ENCODE data around the gene UBTD2. TPM values are rescaled to one million over a fixed set of nuclear protein-coding genes. Genes with fewer than 3 reads are reported as not detected.
"Not testable (repeated sequence)": the region's sequence is repeated elsewhere in the genome, so short reads cannot be mapped to it uniquely, and the experiment has no call there.

The UBTD2 gene
- total RNA-seq (1 to 10 TPM; 3.2 to 7.7 (median 5.4) TPM), total RNA-seq (3.7 to 29.4 (median 17.9) reads per million in 29 experiments)
- total RNA-seq (2013): 7.0 TPM

GRCh38 chr5:172283020-172283861 lies at the start of gene UBTD2:
TSS of gene UBTD2 (minus strand) at chr5:172283764. CDS start at chr5:172283665, 99 bp downstream.
- Mint-ChIP-seq H3K36me3 (no peaks in the 10 kb centered on the region), H3K27me3 (no peaks in the 10 kb centered on the region), H3K4me3 (peak within 1 kb of the TSS; percentile 85 to 89 (median 87)), H3K4me1 (peaks cover 25 to 27% (median 26%) of the 10 kb centered on the region in 3 donors), H3K9me3 (no peaks in the 10 kb centered on the region), H3K27ac (peak within 1 kb of the TSS; percentile 61 to 64)
- ChIA-PET POLR2A (no interaction called here), CTCF (interaction anchor here (0.6 to 1.4 kb wide), 6 partner anchors 96 to 701 kb away, joined by 3 to 5 read pairs (median 3); partner anchors contain the start of gene FBXW11 (in 1 of the 2))
- Histone ChIP-seq H3K27me3 (replicated peaks in 1 of 2; ENCODE audit: control insufficient read depth in 2 of 2, extremely low read depth in 1 of 2, insufficient read depth in 2 of 2, low read length in 1 of 2) (no peaks in the 10 kb centered on the region), H3K36me3 (ENCODE audit: control insufficient read depth in 2 of 2, extremely low read depth in 1 of 2, insufficient read depth in 1 of 2, low read length in 1 of 2) (no peaks in the 10 kb centered on the region), H3K4me3 (ENCODE audit: control insufficient read depth in 1 of 2, extremely low read depth in 1 of 2, low read length in 1 of 2) (peak within 1 kb of the TSS; percentile 68 to 83), H3K9me3 (no peaks in the 10 kb centered on the region), H3K27ac (ENCODE audit: low read length) (no peak within 1 kb of the TSS), H3K4me1 (ENCODE audit: control insufficient read depth in 1 of 2, extremely low read depth in 1 of 2, insufficient read depth in 2 of 2, low read length in 2 of 2) (peaks cover 13 to 18% of the 10 kb centered on the region in 2 experiments)
- WGBS (ENCODE audit: insufficient coverage): under 1% methylated on average over 80 of the region's 87 CpGs
- ATAC-seq (replicated peaks in 1 of 4) (peak; percentile 84 to 89 (median 87)), DNase-seq (peak; percentile 15 to 81 (median 53))

DNA sequence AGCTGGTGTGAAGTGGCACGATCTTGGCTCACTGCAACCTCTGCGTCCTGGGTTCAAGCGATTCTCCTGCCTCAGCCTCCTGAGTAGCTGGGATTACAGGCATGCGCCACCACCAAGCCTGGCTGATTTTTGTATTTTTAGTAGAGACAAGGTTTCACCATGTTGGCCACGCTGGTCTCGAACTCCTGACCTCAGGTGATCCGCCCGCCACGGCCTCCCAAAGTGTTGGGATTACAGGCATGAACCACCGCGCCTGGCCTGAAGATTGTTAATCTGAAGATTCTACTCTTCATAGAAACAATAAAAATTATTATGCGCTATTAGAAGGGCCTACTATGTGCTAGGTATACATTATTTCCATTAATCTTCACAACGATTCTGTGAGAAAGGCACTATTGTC lies 43.3 kb upstream of the UBTD2 start:
- CTCF ChIA-PET: interaction anchor here in 1 of 2 donors (0.7 kb wide), 1 partner anchor 400 kb away, joined by 4 read pairs; no protein-coding TSS in a partner anchor

DNA sequence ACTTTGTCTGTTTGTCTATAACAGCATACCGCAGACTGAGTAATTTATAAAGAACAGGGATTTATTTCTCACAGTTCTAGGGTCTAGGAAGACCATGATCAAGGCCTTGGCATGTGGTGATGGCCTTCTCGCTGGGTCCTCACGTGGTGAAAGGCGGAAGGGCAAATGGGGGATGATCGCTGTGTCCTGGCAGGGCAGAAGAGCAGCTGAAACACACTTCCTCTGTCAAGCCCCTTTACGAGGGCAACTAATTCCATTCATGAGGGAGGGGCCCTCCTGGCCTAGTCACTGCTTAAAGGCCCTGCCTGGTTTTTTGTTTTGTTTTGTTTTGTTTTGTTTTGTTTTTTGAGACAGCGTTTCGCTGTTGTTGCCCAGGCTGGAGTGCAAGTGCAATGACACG lies 41.9 kb upstream of the UBTD2 start:
- DNase-seq (no peak), ATAC-seq (replicated peaks in 1 of 4) (no peak)
- H3K9me3 ChIP-seq: no peaks in the 10 kb centered on the region
- Mint-ChIP-seq H3K27ac (no peak overlapping the region), H3K4me1 (no peaks in the 10 kb centered on the region), H3K27me3 (peaks cover 0 to 1% of the 10 kb centered on the region in 2 donors), H3K9me3 (no peaks in the 10 kb centered on the region), H3K36me3 (no peaks in the 10 kb centered on the region), H3K4me3 (no peak overlapping the region)
- 93% methylated on average over 7 of the region's 9 CpGs for WGBS (ENCODE audit: insufficient coverage)
- no peak overlapping the region for H3K4me3 ChIP-seq (ENCODE audit: control insufficient read depth in 1 of 2, extremely low read depth in 1 of 2, low read length in 1 of 2)
- H3K27ac ChIP-seq (ENCODE audit: low read length): no peak overlapping the region
- H3K36me3 ChIP-seq (ENCODE audit: control insufficient read depth in 2 of 2, extremely low read depth in 1 of 2, insufficient read depth in 1 of 2, low read length in 1 of 2): no peaks in the 10 kb centered on the region
- ChIA-PET CTCF (no interaction called here), POLR2A (no interaction called here)
- no peaks in the 10 kb centered on the region for H3K27me3 ChIP-seq (replicated peaks in 1 of 2; ENCODE audit: control insufficient read depth in 2 of 2, extremely low read depth in 1 of 2, insufficient read depth in 2 of 2, low read length in 1 of 2)
- H3K4me1 ChIP-seq (ENCODE audit: control insufficient read depth in 1 of 2, extremely low read depth in 1 of 2, insufficient read depth in 2 of 2, low read length in 2 of 2): no peaks in the 10 kb centered on the region

More for the DNA sequence above, 43.3 kb upstream of the UBTD2 start:
- H3K27ac ChIP-seq (ENCODE audit: low read length); H3K36me3 ChIP-seq (ENCODE audit: control insufficient read depth in 2 of 2, extremely low read depth in 1 of 2, insufficient read depth in 1 of 2, low read length in 1 of 2); H3K9me3 Mint-ChIP-seq; H3K36me3 Mint-ChIP-seq; ATAC-seq (replicated peaks in 1 of 4); DNase-seq; H3K4me3 Mint-ChIP-seq; H3K4me1 Mint-ChIP-seq; H3K27me3 ChIP-seq (replicated peaks in 1 of 2; ENCODE audit: control insufficient read depth in 2 of 2, extremely low read depth in 1 of 2, insufficient read depth in 2 of 2, low read length in 1 of 2); H3K4me3 ChIP-seq (ENCODE audit: control insufficient read depth in 1 of 2, extremely low read depth in 1 of 2, low read length in 1 of 2); H3K4me1 ChIP-seq (ENCODE audit: control insufficient read depth in 1 of 2, extremely low read depth in 1 of 2, insufficient read depth in 2 of 2, low read length in 2 of 2); H3K9me3 ChIP-seq; H3K27me3 Mint-ChIP-seq; H3K27ac Mint-ChIP-seq: not testable (repeated sequence)
- WGBS (ENCODE audit: insufficient coverage): 95% methylated on average over 4 of the region's 13 CpGs
- POLR2A ChIA-PET: interaction anchor here in 1 of 2 donors (0.6 kb wide), 1 partner anchor 1298 kb away, joined by 3 read pairs; no protein-coding TSS in a partner anchor

- DNase-seq (no peak), ATAC-seq (replicated peaks in 1 of 4) (no peak)
- Histone ChIP-seq H3K4me3 (ENCODE audit: control insufficient read depth in 1 of 2, extremely low read depth in 1 of 2, low read length in 1 of 2) (no peak overlapping the region), H3K27ac (ENCODE audit: low read length) (no peak overlapping the region), H3K4me1 (ENCODE audit: control insufficient read depth in 1 of 2, extremely low read depth in 1 of 2, insufficient read depth in 2 of 2, low read length in 2 of 2) (no peaks in the 10 kb centered on the region), H3K36me3 (ENCODE audit: control insufficient read depth in 2 of 2, extremely low read depth in 1 of 2, insufficient read depth in 1 of 2, low read length in 1 of 2) (no peaks in the 10 kb centered on the region), H3K9me3 (no peaks in the 10 kb centered on the region), H3K27me3 (replicated peaks in 1 of 2; ENCODE audit: control insufficient read depth in 2 of 2, extremely low read depth in 1 of 2, insufficient read depth in 2 of 2, low read length in 1 of 2) (no peaks in the 10 kb centered on the region)
- no peaks in the 10 kb centered on the region for H3K9me3 Mint-ChIP-seq
- WGBS (ENCODE audit: insufficient coverage): 86% methylated on average over 1 of the region's 9 CpGs
- CTCF ChIA-PET: interaction anchor here in 1 of 2 donors (0.6 kb wide), 1 partner anchor 705 kb away, joined by 3 read pairs; no protein-coding TSS in a partner anchor
- no peak overlapping the region for H3K4me3 Mint-ChIP-seq
- POLR2A ChIA-PET: no interaction called here
- no peaks in the 10 kb centered on the region for H3K4me1 Mint-ChIP-seq
- no peak overlapping the region for H3K27ac Mint-ChIP-seq
- H3K27me3 Mint-ChIP-seq: peaks cover 0 to 1% of the 10 kb centered on the region in 2 donors
- H3K36me3 Mint-ChIP-seq: no peaks in the 10 kb centered on the region
Measured at GRCh38 chr5:172322028-172322965, 38.7 kb upstream of the UBTD2 start.

- POLR2A ChIA-PET: no interaction called here
- Histone ChIP-seq H3K36me3 (ENCODE audit: control insufficient read depth in 2 of 2, extremely low read depth in 1 of 2, insufficient read depth in 1 of 2, low read length in 1 of 2) (no peaks in the 10 kb centered on the region), H3K4me3 (ENCODE audit: control insufficient read depth in 1 of 2, extremely low read depth in 1 of 2, low read length in 1 of 2) (no peak overlapping the region), H3K4me1 (ENCODE audit: control insufficient read depth in 1 of 2, extremely low read depth in 1 of 2, insufficient read depth in 2 of 2, low read length in 2 of 2) (no peaks in the 10 kb centered on the region), H3K27me3 (replicated peaks in 1 of 2; ENCODE audit: control insufficient read depth in 2 of 2, extremely low read depth in 1 of 2, insufficient read depth in 2 of 2, low read length in 1 of 2) (no peaks in the 10 kb centered on the region), H3K27ac (ENCODE audit: low read length) (no peak overlapping the region), H3K9me3 (no peaks in the 10 kb centered on the region)
- Mint-ChIP-seq H3K36me3 (no peaks in the 10 kb centered on the region), H3K27me3 (peaks cover 0 to 1% of the 10 kb centered on the region in 2 donors), H3K9me3 (no peaks in the 10 kb centered on the region), H3K4me1 (no peaks in the 10 kb centered on the region), H3K4me3 (no peak overlapping the region), H3K27ac (no peak overlapping the region)
- ATAC-seq (replicated peaks in 1 of 4) (no peak), DNase-seq (no peak)
- CTCF ChIA-PET: interaction anchor here in 1 of 2 donors (0.6 kb wide), 1 partner anchor 705 kb away, joined by 3 read pairs; no protein-coding TSS in a partner anchor
Measured at GRCh38 chr5:172321593-172321992, 38.0 kb upstream of the UBTD2 start.

All from T-cell (primary cell).